ENCODE data around the gene AP5Z1. TPM values are rescaled to one million over a fixed set of nuclear protein-coding genes. Genes with fewer than 3 reads are reported as not detected.

Gene AP5Z1
- total RNA-seq, 2 donors from 2014 or later: 20.2 to 23.4 TPM

GRCh38 chr7:4783292-4783652 is 7.8 kb downstream of the AP5Z1 start:
- DNase-seq (no peak), ATAC-seq (no peak)
- no peak for TF ChIP-seq POLR2A (IDR thresholded peaks at IDR 0.05)
- no peak for TF ChIP-seq CTCF (IDR thresholded peaks at IDR 0.05)
- intact Hi-C loops (cut with DNase I): no loop called here
- 87 to 89% methylated on average over 3 to 11 of the region's 16 CpGs for WGBS, 2 donors
- H3K36me3 ChIP-seq (replicated peaks in 1 of 2; ENCODE audit: insufficient read depth in 1 of 2, low read depth in 2 of 2): peaks cover 5 to 37% of the 10 kb centered on the region in 2 donors
- no peaks in the 10 kb centered on the region for H3K9me3 ChIP-seq
- H3K4me1 ChIP-seq: no peaks in the 10 kb centered on the region
- H3K27me3 ChIP-seq: no peaks in the 10 kb centered on the region
- H3K27ac ChIP-seq: no peak overlapping the region
- H3K4me3 ChIP-seq: no peak overlapping the region

- Histone ChIP-seq H3K4me3 (no peak overlapping the region), H3K27ac (no peak overlapping the region), H3K36me3 (replicated peaks in 1 of 2; ENCODE audit: insufficient read depth in 1 of 2, low read depth in 2 of 2) (peaks cover 5 to 38% of the 10 kb centered on the region in 2 donors), H3K4me1 (no peaks in the 10 kb centered on the region), H3K9me3 (no peaks in the 10 kb centered on the region), H3K27me3 (no peaks in the 10 kb centered on the region)
- ATAC-seq (no peak), DNase-seq (no peak)
- WGBS, 2 donors: 87 to 90% methylated on average over 31 to 39 of the region's 40 CpGs
- TF ChIP-seq CTCF (IDR thresholded peaks at IDR 0.05) (no peak), POLR2A (IDR thresholded peaks at IDR 0.05) (no peak)
- intact Hi-C loops (cut with DNase I): no loop called here
Measured at GRCh38 chr7:4783762-4784351, 8.4 kb downstream of the AP5Z1 start.

GRCh38 chr7:4784799-4785198 is 9.4 kb downstream of the AP5Z1 start:
- intact Hi-C loops (cut with DNase I): no loop called here
- Histone ChIP-seq H3K27me3 (no peaks in the 10 kb centered on the region), H3K9me3 (no peaks in the 10 kb centered on the region), H3K36me3 (replicated peaks in 1 of 2; ENCODE audit: insufficient read depth in 1 of 2, low read depth in 2 of 2) (peaks cover 5 to 38% of the 10 kb centered on the region in 2 donors), H3K27ac (no peak overlapping the region), H3K4me3 (no peak overlapping the region), H3K4me1 (no peaks in the 10 kb centered on the region)
- WGBS, 2 donors: 90% methylated on average over 1 of the region's 19 CpGs; no CpG with 5 or more reads in 1 of the 2 donors
- TF ChIP-seq CTCF (IDR thresholded peaks at IDR 0.05) (no peak), POLR2A (IDR thresholded peaks at IDR 0.05) (no peak)
- no peak for ATAC-seq
- DNase-seq: no peak

GRCh38 chr7:4785371-4785770 is 9.9 kb downstream of the AP5Z1 start:
- peaks cover 5 to 39% of the 10 kb centered on the region in 2 donors for H3K36me3 ChIP-seq (replicated peaks in 1 of 2; ENCODE audit: insufficient read depth in 1 of 2, low read depth in 2 of 2)
- no peak for ATAC-seq
- intact Hi-C loops (cut with DNase I): no loop called here

More at GRCh38 chr7:4785371-4785770, 9.9 kb downstream of the AP5Z1 start:
- Histone ChIP-seq H3K9me3 (no peaks in the 10 kb centered on the region), H3K4me3 (no peak overlapping the region), H3K4me1 (no peaks in the 10 kb centered on the region), H3K27me3 (no peaks in the 10 kb centered on the region), H3K27ac (no peak overlapping the region)
- DNase-seq: no peak
- 86 to 95% methylated on average over 12 to 19 of the region's 20 CpGs for WGBS, 2 donors
- TF ChIP-seq POLR2A (IDR thresholded peaks at IDR 0.05) (no peak), CTCF (IDR thresholded peaks at IDR 0.05) (no peak)

Data from body of pancreas (tissue), 4 donors.